IPS-20b (cell line): ENCODE data around the gene RTN3.

Experiments used
- H3K27ac ChIP-seq: one replicate; pipeline ENCODE4 v1.5.1; 2013; ENCODE audit warnings: low read length
- H3K27me3 ChIP-seq: 2 replicates; pipeline ENCODE4 v1.6.1; 2013; ENCODE audit warnings: mild to moderate bottlenecking, low read length, inconsistent platforms; ENCODE audit not compliant: insufficient read depth
- H3K36me3 ChIP-seq: 2 replicates; pipeline ENCODE4 v1.6.1; 2013; ENCODE audit warnings: low read depth, mild to moderate bottlenecking, inconsistent platforms, low read length, moderate library complexity; ENCODE audit not compliant: insufficient read depth
- H3K4me1 ChIP-seq: 2 replicates; pipeline ENCODE4 v1.6.1; 2013; ENCODE audit warnings: mild to moderate bottlenecking, control low read depth, inconsistent platforms, low read length, moderate library complexity; ENCODE audit not compliant: insufficient read depth
- H3K4me3 ChIP-seq: 2 replicates; pipeline ENCODE4 v1.5.1; 2013; ENCODE audit warnings: mild to moderate bottlenecking, low read length, inconsistent platforms
- H3K9ac ChIP-seq: 2 replicates; pipeline ENCODE4 v1.6.1; 2013; ENCODE audit warnings: low read depth, mild to moderate bottlenecking, inconsistent platforms, low read length, moderate library complexity
- H3K9me3 ChIP-seq: 2 replicates; pipeline ENCODE4 v1.6.1; 2013; ENCODE audit warnings: mild to moderate bottlenecking, low read depth, low read length, inconsistent platforms; ENCODE audit not compliant: insufficient read depth

RTN3 gene

GRCh38 chr11:63782749-63783148 is 101.4 kb downstream of the RTN3 start:
- Histone ChIP-seq H3K27me3 (no peaks in the 10 kb centered on the region; the same call in 1 of the 2 replicates), H3K36me3 (no peaks in the 10 kb centered on the region), H3K9ac (no peak overlapping the region), H3K9me3 (no peaks in the 10 kb centered on the region), H3K27ac (no peak overlapping the region), H3K4me3 (no peak overlapping the region), H3K4me1 (no peaks in the 10 kb centered on the region; the same call in 1 of the 2 replicates)

- Histone ChIP-seq H3K9me3 (no peaks in the 10 kb centered on the region), H3K27ac (no peak overlapping the region), H3K4me1 (no peaks in the 10 kb centered on the region; the same call in 1 of the 2 replicates), H3K4me3 (no peak overlapping the region), H3K27me3 (no peaks in the 10 kb centered on the region; the same call in 1 of the 2 replicates), H3K9ac (peak overlapping the region; percentile 33; the same call in 1 of the 2 replicates), H3K36me3 (no peaks in the 10 kb centered on the region)
Observed at GRCh38 chr11:63783925-63784592, 102.8 kb downstream of the RTN3 start.

DNA sequence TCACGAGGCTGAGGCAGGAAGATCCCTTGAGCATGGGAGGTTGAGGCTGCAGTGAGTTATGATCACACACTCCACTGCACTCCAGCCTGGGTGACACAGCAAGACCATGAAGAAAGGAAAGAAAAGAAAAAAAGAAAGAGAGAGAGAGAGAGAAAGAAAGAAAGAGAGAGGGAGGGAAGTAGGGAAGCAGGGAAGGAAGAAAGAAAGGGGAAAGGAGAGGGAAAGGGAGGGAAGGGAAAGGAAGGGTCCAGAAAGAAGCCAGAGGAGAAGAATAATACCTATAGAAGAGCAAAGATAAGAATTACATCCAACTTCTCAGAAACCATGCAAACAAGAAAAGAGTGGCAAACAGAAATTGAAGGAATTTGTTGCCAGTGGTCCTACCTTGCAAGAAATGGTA is 104.5 kb downstream of the RTN3 start:
- H3K27me3 ChIP-seq = no peaks in the 10 kb centered on the region
- H3K36me3 ChIP-seq = no peaks in the 10 kb centered on the region
- H3K9ac ChIP-seq = no peak overlapping the region
- no peaks in the 10 kb centered on the region; the same call in 1 of the 2 replicates for H3K4me1 ChIP-seq
- H3K27ac ChIP-seq = no peak overlapping the region
- no peak overlapping the region for H3K4me3 ChIP-seq
- H3K9me3 ChIP-seq = peaks cover 2% of the 10 kb centered on the region

GRCh38 chr11:63791495-63792167 is 110.3 kb downstream of the RTN3 start:
- no peaks in the 10 kb centered on the region for H3K36me3 ChIP-seq
- no peak overlapping the region for H3K9ac ChIP-seq
- no peaks in the 10 kb centered on the region for H3K4me1 ChIP-seq
- H3K27me3 ChIP-seq = no peaks in the 10 kb centered on the region
- H3K9me3 ChIP-seq = peaks cover 15% of the 10 kb centered on the region
- no peak overlapping the region for H3K27ac ChIP-seq
- H3K4me3 ChIP-seq = no peak overlapping the region

GRCh38 chr11:63793161-63793560 is 111.9 kb downstream of the RTN3 start:
- peaks cover 20% of the 10 kb centered on the region for H3K9me3 ChIP-seq
- H3K9ac ChIP-seq = no peak overlapping the region
- no peak overlapping the region for H3K27ac ChIP-seq
- H3K4me3 ChIP-seq = no peak overlapping the region
- H3K27me3 ChIP-seq = no peaks in the 10 kb centered on the region
- no peaks in the 10 kb centered on the region for H3K4me1 ChIP-seq
- no peaks in the 10 kb centered on the region for H3K36me3 ChIP-seq

DNA sequence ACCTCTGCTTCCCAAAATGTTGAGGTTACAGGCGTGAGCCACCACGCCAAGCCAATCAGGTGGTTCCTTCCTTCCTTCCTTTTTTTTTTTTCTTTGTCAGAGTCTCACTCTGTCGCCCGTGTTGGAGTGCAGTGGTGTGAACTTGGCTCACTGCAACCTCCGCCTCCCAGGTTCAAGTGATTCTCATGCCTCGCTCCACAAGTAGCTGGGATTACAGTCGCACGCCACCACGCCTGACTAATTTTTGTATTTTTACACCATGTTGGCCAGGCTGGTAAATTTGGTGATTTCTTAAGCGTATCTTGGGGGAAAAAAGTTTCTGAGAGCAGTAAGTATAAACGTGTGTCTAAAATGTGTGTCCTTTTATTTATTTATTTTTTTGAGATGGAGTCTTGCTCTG is 113.8 kb downstream of the RTN3 start:
- no peaks in the 10 kb centered on the region for H3K27me3 ChIP-seq
- H3K4me1 ChIP-seq = no peaks in the 10 kb centered on the region
- H3K36me3 ChIP-seq = no peaks in the 10 kb centered on the region
- peaks cover 20% of the 10 kb centered on the region for H3K9me3 ChIP-seq
- H3K9ac ChIP-seq = no peak overlapping the region
- H3K27ac ChIP-seq = no peak overlapping the region
- H3K4me3 ChIP-seq = no peak overlapping the region

DNA sequence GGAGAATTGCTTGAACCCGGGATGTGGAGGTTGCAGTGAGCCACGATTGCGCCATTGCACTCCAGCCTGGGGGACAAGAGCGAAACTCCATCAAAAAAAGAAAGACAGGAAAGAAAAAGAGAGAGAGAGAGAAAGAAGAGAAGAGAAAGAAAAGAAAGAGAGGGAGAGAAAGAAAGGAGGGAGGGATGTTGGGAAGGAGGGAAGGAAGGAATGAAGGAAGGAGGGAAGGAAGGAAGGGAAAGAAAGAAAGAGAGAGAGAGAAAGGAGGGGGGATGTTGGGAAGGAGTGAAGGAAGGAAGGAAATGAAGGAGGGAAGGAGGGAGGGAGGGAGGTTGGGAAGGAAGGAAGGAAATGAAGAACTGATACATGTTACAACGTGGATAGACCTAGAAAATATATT is 119.6 kb downstream of the RTN3 start:
- H3K9ac ChIP-seq = no peak overlapping the region
- H3K36me3 ChIP-seq = no peaks in the 10 kb centered on the region
- H3K4me3 ChIP-seq = no peak overlapping the region
- no peak overlapping the region for H3K27ac ChIP-seq
- no peaks in the 10 kb centered on the region for H3K27me3 ChIP-seq
- no peaks in the 10 kb centered on the region for H3K4me1 ChIP-seq
- H3K9me3 ChIP-seq = peaks cover 7% of the 10 kb centered on the region; the same call in 1 of the 2 replicates

- no peaks in the 10 kb centered on the region for H3K9me3 ChIP-seq
- no peak overlapping the region for H3K4me3 ChIP-seq
- H3K9ac ChIP-seq = no peak overlapping the region
- H3K27ac ChIP-seq = no peak overlapping the region
- no peaks in the 10 kb centered on the region for H3K36me3 ChIP-seq
- no peaks in the 10 kb centered on the region for H3K27me3 ChIP-seq
- no peaks in the 10 kb centered on the region for H3K4me1 ChIP-seq
Observed at GRCh38 chr11:63802637-63803414, 121.5 kb downstream of the RTN3 start.

DNA sequence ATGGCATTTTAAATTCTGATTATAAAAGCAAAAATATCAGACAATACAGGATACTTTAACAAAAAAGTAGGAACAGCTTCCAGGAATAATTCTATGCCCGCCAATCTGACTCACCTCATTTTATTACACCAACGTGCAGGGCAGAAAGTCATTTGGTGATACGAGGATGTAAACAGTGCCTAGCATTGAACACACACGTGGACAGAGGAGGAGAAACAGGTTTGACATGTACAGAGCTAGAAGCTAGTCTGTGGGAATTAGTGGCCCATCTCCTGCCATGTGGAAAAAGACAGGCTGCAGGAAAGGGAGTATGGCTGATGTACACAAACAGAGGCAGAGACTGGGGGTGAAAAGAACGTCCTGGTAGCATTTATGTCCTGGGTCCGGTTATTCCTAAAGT is 123.0 kb downstream of the RTN3 start:
- Histone ChIP-seq H3K4me3 (no peak overlapping the region), H3K27me3 (no peaks in the 10 kb centered on the region), H3K4me1 (no peaks in the 10 kb centered on the region), H3K36me3 (no peaks in the 10 kb centered on the region), H3K9me3 (no peaks in the 10 kb centered on the region), H3K9ac (no peak overlapping the region), H3K27ac (no peak overlapping the region)

GRCh38 chr11:63805844-63806415 is 124.6 kb downstream of the RTN3 start:
- Histone ChIP-seq H3K9me3 (no peaks in the 10 kb centered on the region), H3K27ac (no peak overlapping the region), H3K27me3 (no peaks in the 10 kb centered on the region), H3K4me1 (no peaks in the 10 kb centered on the region), H3K4me3 (no peak overlapping the region), H3K9ac (no peak overlapping the region), H3K36me3 (no peaks in the 10 kb centered on the region)
